GM12891 (cell line): ENCODE measurements around the gene TMEM106C.

ENCODE experiments used
- DNase-seq: peaks from one replicate; pipeline ENCODE4 v3.0.0; 2011; ENCODE audit warnings: low spot score; ENCODE audit not compliant: insufficient read length
- FAIRE-seq: peaks from 2 replicates; lab custom pipeline; 2011; peaks lifted over from hg19 to GRCh38; lab: Jason Lieb, UNC
- PAX5 ChIP-seq: IDR thresholded peaks from 2 replicates; pipeline ENCODE4 v1.6.1; 2011; ENCODE audit warnings: low read length, moderate library complexity, mild to moderate bottlenecking; ENCODE audit not compliant: insufficient read depth, severe bottlenecking
- POLR2A ChIP-seq: IDR thresholded peaks from 2 replicates; pipeline ENCODE4 v1.6.1; 2011; ENCODE audit warnings: low read depth, low read length, control low read depth
- POLR2AphosphoS5 ChIP-seq: IDR thresholded peaks from 2 replicates; pipeline ENCODE4 v1.6.1; 2011; ENCODE audit warnings: low read depth, low read length, control low read depth
- POU2F2 ChIP-seq: IDR thresholded peaks from 2 replicates; pipeline ENCODE4 v1.6.1; 2011; ENCODE audit warnings: low read depth, mild to moderate bottlenecking, control low read depth, low read length, moderate library complexity
- SPI1 ChIP-seq: IDR thresholded peaks from 2 replicates; pipeline ENCODE4 v1.6.1; 2011; ENCODE audit warnings: low read depth, low read length, control low read depth
- TAF1 ChIP-seq: IDR thresholded peaks from 2 replicates; pipeline ENCODE4 v1.6.1; 2011; ENCODE audit warnings: low read depth, low read length, control low read depth

The TMEM106C gene

DNA sequence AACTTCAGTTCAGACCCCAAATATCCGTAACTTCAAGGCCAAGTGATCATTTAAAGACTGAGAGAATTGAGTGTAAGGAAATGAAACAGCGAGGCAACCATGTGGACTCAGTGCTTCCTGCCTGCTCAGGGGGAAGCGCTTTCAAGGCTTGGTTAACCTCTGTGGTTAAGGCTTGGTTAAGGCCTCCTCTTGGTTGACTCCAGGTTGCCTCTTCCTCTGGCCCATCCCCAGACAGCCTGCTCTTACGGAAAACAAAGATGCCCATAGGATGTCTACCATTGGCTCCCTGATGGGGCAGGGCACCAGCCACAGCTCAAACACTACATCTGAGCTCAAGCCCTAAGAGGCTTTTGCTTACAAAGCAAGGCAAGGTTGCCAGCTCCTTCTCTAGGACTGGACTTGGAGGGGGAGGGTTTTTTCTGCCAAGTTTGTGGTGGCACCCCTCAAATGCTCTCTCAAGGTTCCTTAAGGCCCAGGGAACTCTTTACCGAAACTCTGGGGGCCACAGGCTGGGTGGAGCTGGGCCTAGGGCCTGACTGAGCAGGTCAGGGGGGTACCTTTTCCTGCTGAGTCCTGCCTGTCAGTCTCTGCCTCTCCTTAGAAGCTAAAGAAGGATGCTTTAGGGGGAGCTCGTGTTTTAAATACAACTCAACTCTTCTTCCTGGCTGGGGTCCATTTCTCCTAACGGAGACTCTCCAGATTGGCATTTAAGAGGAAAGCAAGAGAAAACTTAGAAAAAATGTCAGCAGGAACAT lies 27.1 kb downstream of the TMEM106C start:
- DNase-seq (peak; percentile 72), FAIRE-seq (peak; percentile 97)
- no peak for TF ChIP-seq POLR2A
- TF ChIP-seq SPI1: peak; percentile 81

DNA sequence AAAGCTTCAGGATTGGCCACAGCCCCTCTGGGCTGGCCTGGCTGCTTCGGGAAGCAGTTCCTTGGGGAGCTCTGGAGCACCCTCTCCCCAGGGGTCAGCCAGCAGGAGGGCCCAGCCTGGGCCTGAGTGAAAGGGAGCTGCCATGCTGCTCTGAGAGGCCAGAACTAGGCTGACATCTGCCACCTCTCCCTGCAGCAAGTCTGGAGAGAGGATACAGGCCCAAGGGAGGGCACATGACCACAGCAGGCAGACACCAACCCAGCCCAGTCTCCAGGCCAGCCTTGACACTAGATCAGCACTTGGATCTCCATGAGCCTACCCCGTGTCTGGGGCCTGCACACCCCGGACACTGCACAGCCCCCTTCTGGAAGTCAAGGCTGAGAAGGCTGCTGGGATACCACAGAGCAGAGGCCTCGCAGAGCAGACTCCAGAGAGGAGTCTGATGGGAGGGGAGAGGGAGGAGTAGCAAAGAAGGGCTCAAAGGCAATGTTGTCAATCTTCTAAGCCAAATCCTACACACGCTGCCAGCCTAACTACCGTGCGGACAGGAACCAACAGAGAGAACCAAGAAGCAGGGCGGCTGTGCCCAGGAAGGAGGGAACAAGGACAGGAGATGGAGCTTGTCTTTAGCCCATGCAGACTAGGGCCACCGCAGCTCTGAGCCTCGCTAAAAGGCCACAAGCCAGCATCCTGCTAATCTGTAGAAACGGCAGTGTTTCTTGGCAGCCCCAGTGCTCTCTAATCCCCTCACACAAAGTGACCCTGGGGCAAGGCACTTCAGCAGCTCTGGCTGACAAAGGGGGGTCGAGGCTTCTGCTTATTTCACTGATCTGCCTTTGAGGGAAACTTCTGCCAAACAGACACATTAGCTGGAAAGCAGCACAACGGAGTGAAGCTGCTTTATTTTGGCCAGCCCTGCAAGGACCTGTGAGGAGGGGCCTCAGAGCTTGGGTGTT lies 28.0 kb downstream of the TMEM106C start:
- TF ChIP-seq POU2F2 (no peak), PAX5 (no peak), SPI1 (no peak), TAF1 (no peak), POLR2A (no peak), POLR2AphosphoS5 (no peak)
- DNase-seq: no peak
- no peak for FAIRE-seq

DNA sequence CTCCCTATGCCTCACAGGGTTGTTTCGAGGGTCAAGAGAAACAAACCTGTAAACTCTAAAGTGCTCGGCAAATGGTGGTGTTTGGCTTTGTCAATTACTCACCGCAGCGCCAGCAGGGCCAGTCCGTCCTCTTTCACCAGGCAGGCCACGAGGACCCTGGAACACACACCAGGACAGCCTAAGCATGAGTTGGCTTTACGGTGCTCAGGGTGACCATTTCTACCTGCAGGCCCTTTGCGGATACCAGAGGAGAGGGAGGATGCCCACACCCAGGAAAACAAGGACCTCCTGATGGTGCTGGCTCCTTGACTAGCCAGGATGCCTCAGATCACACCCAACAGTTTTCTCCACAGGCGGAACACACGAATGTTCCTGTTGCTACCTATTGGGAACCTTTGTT lies 29.4 kb downstream of the TMEM106C start:
- FAIRE-seq (no peak), DNase-seq (no peak)
- no peak for TF ChIP-seq SPI1
- no peak for TF ChIP-seq TAF1
- no peak for TF ChIP-seq POU2F2
- TF ChIP-seq POLR2A: no peak
- no peak for TF ChIP-seq POLR2AphosphoS5
- TF ChIP-seq PAX5: no peak

DNA sequence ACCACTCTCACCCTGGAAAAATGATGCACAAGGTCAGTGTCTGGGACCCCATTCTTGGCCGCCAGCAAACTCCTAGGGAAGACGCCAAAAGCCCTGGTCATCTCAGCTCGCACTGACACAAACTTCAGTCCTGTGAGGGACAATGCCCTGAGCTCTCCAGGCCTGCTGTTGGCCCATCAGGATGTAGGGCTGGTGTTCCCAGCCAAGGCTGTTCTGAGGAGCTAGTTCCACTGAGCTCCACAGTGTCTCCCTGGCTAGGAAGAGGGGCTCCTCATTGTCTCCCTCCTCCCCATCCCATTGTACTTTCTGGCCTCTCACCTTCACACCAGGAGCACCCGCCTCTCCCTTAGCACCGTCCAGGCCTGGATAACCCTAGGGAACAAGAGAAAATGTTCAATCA lies 30.1 kb downstream of the TMEM106C start:
- DNase-seq (no peak), FAIRE-seq (no peak)
- TF ChIP-seq SPI1 (no peak), PAX5 (no peak), TAF1 (no peak), POLR2AphosphoS5 (no peak), POLR2A (no peak), POU2F2 (no peak)

DNA sequence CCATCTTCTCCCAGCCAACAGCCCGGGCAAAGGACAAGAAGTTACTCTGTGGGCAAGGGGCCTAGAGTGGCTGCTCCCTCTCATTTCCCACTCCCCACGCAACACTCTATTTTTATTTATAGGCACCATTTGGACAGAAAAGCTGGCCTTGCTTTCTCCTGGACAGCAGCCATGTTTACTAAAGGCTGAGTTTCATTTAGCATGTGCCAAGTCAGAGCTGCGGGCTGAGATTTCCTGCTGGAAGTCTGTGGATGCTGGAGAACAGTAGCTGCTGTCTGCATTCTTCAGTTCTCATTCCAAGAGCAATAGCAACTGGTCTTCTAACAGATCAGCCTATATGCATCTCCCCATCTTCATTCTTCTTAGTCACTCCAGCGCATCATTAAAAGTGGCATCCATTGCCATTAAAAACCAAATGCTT lies 32.6 kb downstream of the TMEM106C start:
- FAIRE-seq (no peak), DNase-seq (no peak)

DNA sequence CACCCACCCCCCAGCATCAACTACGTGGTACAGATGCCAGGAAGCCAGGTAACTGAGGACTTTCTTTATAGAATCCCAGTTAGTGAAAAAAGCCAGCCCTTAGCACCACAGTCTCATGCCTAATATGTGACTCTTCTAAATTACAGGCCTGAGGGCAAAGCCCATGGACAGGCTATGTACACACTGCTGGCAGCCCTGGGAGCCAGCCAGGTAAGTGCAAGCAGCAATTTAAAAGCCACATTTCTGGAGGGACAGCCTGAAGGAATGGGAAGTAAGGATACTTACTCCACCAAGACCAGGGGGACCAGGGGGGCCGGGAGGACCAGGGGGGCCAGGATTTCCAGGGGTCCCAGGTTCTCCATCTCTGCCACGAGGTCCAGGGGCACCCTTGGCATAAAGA lies 33.9 kb downstream of the TMEM106C start:
- FAIRE-seq (no peak), DNase-seq (no peak)
- no peak for TF ChIP-seq POLR2A

More for the DNA sequence above, 32.6 kb downstream of the TMEM106C start:
- TF ChIP-seq SPI1: no peak
- no peak for TF ChIP-seq PAX5
- no peak for TF ChIP-seq POU2F2
- no peak for TF ChIP-seq POLR2A
- TF ChIP-seq POLR2AphosphoS5: no peak
- no peak for TF ChIP-seq TAF1

DNA sequence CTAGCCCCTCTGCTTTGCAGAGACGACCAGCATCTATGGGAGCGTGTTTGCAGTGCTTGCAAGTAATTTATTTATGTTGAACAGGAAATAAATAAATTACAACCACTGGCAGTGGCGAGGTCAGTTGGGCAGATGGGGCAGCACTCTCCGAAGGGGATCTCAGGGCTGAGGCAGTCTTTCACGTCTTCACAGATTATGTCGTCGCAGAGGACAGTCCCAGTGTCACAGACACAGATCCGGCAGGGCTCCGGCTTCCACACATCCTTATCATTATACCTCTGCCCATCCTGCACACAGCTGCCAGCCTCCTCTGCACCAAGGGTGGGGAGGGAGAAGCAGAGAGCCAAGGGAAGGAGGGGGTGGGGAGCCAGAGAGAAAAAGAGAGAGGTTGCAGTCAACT lies 36.4 kb downstream of the TMEM106C start:
- TF ChIP-seq TAF1 (no peak), PAX5 (no peak), SPI1 (no peak), POLR2A (no peak), POU2F2 (no peak), POLR2AphosphoS5 (no peak)
- no peak for FAIRE-seq
- no peak for DNase-seq

DNA sequence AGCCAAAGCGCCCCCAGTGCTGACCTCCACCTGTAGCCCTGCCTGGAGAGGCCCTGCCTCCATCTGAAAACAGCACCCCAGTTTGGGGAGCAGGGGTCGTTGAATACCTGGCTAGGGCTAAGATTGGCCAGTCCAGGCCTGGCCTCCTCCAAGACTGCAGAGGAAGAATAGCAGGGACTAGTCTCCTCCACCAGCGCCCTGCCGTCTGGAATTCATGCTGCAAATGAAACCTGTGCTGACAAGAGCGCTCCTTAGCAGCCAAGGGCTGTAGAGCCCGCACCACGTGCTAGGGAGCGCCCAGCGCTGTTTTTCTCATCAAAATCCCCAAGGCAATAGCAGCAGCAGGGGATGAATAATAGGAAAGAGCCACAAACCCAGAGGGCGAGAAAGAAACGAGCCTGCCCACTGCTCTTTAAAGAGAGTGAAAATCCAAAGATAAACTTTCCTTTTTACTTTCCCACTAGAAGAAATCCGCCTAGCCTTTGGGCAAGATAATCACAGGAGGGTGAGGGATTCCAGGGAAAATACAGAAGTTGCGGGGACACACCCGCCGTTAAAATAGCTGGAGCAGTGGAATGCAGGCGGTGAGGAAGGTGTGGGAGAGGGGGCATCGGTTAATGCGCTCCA lies 37.6 kb downstream of the TMEM106C start:
- no peak for DNase-seq
- no peak for FAIRE-seq
- no peak for TF ChIP-seq POU2F2
- TF ChIP-seq POLR2A: no peak
- no peak for TF ChIP-seq PAX5
- TF ChIP-seq POLR2AphosphoS5: no peak
- TF ChIP-seq SPI1: no peak
- no peak for TF ChIP-seq TAF1

DNA sequence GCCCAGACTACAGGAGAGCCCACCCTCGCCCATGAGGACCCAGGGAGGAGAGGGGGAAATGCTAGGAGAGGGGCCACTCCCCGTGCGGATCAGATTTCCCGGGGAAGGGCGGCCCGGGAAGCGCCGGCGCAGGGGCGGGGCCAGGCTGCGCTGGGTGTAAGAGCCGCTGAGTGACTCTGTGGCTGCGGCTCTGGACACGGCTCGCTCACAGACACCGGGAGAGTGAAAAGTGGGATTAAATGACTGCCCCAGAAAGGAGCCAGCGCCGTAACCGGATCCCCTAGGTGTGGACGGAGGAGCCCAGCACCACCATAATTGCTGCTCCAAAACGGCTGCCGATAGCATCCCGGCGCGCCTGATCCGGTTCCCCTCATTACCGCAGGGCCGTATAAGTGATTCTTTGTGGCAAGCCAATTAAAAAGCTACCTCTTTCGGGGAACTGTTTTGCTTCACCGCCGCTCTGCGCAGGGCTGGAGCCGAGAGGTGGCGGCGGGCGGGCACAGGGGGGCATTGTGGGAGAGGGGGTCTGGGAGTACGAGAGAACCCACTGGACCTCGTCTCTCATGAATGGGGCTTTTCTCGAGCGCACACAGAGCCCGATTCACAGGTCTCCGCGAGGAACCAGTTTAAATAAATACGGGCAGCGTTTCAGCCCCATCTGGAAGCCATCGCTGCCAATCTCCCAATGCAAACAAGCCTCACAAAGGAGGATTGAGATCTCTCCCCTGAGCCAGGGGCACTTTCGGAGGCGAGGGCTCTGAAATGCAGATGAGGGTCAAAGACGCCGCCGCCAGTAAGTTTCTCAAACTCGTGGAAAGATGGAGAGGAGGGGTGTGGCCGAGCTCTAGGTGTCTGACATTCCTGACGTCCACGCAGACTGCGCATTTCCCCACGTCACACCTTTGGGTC lies 38.4 kb downstream of the TMEM106C start:
- TF ChIP-seq SPI1: no peak
- TF ChIP-seq POLR2AphosphoS5: no peak
- no peak for TF ChIP-seq POLR2A
- TF ChIP-seq TAF1: no peak
- no peak for TF ChIP-seq POU2F2
- no peak for TF ChIP-seq PAX5
- FAIRE-seq: no peak
- DNase-seq: no peak
